ACHN (cell line): ENCODE measurements around the gene SNRNP27.
A peak's percentile ranks its signal among the peaks of the same experiment; 100 is the strongest.
"Not testable (repeated sequence)": the region's sequence is repeated elsewhere in the genome, so short reads cannot be mapped to it uniquely, and the experiment has no call there.

Experiments used
- DNase-seq: peaks from one replicate; pipeline ENCODE4 v3.0.0-alpha.2; 2015
- in situ Hi-C: cut with HindIII; loops from 2 replicates; pipeline ENCODE4 v1.10.0; 2017; ENCODE audit warnings: low sequenced_read_pairs, low pct_ligation_motif_present, low pct_unique_long_range_greater_than_20kb

The SNRNP27 gene

DNA sequence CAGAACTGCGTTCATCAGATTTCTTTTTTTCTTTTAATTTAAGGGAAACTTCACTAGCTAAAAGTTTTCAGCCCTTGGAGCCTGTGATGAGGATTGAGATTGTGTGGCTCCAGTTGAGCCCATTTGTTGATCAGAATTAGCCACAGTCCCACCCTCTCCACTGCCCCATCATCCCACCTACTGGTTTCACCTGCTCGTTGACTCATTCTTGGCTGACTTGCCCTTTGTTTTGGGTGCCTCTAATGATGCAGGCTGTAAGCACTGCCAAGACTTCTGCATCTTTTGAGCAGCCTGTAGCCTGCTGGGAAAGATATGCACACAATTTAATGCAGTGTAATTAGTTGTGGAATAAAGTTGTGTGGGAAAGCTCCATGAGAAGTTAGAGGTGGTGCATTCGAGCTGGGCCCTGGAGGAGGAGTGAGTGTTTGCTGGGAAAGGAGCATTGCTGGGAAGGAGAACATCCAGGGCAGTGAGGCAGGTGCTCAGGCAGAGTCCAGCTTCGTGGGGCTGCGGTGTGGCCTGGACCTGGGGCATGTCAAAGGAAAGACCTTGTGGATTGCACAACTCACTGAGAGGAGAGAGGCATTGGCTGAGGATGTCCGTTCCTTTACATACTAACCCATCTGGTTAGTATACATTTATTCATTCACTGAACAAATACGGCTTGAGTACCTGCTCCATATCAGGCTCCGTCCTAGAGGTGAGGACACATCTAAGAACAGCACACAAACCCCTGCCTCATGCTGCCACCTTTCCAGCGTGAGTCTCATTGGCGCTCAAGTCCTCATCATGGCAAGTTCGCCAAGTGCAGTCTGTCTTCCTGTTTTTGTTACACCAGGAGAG, 49.5 kb downstream of the SNRNP27 start:
- DNase-seq, result no peak
- in situ Hi-C loops, result no loop called here

DNA sequence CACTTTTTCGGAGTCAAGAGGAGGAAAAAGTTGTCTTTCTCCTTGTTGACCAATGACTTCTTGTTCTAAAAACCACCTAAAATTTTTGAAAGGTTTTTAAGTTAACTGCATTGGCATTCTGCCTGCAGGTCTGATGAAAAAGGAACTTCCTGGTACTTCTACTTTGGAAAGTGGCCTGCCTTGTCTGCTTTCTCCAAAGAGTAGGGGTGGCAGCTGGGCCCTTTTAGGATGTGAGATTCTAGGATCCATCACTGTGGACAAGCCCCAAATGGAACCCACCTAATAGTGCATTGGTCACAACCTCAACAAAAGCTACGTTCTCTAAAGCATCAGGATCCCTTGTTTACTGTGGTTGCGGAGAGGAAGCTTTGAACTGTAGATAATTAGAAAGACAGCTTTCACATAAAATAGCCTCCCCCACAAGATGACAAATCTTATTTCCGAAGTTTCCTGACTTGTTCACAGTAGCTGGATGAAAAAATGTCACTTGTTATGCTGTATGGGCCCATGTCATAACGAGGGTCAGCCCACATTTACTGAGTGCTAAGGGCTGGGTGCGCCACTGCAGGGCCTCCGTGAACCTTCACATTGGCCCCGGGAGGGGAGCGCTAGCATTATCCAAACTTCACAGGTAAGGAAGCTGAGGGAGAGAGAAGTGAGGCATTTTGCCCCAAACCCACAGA, 50.2 kb downstream of the SNRNP27 start:
- in situ Hi-C loops, result no loop called here
- DNase-seq, result no peak

DNA sequence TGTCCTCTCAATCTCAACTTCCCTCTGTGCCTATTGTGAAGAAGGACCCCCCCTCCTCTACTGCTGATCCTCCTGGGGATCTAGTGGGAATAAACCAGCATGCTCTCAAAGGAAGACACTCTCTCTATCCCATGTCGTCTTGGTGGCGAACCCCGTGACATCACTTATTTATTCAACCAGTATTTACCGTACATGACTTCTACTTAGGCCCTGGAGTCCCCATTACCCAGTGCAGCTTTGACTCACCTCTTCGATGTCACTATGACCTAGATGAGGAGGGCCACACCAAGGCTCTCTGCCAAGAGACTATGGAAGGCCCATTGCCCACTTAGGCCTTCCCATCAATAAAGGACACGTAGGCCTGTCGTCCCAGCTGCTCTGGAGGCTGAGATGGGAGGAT, 51.0 kb downstream of the SNRNP27 start:
- DNase-seq, result no peak
- in situ Hi-C loops, result no loop called here

DNA sequence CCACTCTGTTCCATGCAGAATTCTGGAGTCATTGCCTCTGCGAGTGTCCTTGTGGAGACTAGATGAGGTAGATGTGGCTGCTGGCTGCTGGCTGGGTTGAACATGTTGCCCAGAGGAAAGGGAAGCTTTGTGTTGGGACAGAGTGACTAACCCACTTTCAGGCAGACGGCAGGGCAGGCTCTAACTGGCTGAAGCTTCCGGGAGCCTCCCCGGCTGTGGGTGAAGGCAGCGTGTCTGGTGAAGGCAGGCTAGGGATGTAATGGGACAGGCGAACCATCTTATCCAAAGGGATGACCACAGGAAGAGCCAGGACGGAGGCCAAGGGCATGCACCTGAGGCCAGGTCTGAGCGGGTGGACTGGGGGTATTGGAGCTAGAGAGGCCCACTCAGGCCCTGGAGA, 51.7 kb downstream of the SNRNP27 start:
- in situ Hi-C loops, result no loop called here

DNA sequence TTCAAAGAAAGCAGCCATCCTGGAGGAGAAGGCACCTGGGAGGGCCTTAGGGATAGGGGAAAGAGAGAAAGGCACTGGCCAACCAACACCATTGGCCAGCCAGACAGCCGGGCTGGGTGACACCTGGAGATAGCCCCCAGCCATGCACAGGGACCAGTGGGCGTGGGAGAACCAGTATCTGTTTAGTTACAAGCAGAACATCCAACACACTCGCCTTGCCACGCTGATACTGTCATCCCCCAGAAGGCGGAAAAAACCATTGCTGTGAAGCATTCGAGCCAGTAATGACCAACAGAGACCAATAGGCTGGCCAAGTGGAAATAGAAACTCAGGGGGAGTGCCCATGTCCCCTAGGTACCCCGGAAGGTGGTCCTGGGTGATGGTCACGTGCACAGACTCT, 52.2 kb downstream of the SNRNP27 start:
- in situ Hi-C loops, result no loop called here
- no peak for DNase-seq

More for the DNA sequence above, 51.7 kb downstream of the SNRNP27 start:
- DNase-seq, result no peak

DNA sequence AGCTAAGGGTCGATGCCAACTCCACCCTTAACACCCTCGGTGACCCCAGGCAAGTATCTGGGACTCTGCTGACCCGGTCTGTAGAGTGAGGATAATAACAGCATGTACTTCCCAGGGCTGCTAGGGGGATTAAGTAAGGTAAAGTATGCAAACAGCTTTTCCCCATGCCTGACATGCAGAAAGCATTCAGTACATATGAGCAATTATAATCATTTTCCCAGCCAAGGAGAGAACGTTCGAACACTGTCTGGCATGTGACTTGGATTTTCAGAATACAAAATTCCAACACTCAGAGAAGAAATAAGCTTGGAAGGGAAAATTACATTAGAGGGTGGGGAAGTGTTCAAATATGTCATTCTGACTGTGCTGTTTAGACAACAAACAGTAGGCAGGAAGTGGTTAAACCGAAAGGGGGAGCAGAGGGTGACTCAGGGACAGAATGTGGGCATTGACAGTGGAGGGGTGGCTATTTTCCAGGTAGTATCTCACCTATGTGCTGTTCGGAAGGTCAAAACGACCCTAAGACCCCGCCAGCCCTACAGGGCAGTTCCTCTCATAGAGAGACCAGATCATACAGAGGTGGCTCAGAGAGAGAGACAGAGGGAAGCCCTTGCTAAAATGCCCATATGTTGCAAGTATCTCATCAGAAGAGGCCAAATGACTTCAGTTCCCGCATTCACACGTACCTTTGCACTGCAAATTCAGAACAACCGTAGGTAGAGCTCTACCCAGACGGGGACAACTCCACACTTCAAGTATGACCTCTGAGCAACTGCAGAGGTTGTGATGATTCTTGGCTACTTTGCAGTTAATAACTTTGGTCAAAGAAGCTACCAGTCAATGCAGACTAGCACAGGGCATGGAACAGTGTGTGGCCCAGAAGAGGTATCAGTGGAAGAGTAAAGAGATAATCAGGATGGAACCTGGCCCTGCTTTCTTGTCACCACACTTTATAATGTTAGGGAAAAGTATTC, 52.9 kb downstream of the SNRNP27 start:
- DNase-seq, result peak; percentile 33

DNA sequence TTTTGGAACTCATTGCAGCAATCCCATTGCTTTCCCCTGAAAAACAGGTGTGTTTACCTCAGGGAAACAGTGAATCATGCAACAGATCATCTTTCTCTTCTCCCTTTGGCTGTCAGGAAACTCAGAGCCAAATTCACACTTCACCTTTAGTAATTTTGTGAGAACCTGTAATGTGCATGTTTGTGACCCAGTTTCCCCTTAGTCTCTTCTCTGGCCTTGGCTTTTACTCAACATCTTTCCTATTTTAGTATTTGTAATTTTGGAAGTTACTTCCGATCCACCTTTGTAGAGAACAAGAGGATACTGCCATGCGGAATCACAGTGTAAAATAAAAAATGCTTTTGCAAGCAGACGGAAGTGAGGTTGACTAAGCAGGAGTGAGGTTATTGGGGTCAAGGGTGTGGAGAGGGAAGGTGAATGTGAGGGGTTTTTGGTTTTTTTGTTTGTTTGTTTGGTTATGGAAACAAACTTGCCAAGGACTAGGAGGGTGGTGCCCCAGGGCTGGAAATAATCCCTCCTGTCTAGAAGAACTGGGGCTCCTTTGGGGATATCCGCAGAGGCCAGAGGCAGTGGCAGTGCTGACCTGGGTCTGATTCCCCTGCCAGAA, 53.7 kb downstream of the SNRNP27 start:
- DNase-seq, result no peak
- in situ Hi-C loops, result no loop called here

More for the DNA sequence above, 52.9 kb downstream of the SNRNP27 start:
- in situ Hi-C loops, result no loop called here

DNA sequence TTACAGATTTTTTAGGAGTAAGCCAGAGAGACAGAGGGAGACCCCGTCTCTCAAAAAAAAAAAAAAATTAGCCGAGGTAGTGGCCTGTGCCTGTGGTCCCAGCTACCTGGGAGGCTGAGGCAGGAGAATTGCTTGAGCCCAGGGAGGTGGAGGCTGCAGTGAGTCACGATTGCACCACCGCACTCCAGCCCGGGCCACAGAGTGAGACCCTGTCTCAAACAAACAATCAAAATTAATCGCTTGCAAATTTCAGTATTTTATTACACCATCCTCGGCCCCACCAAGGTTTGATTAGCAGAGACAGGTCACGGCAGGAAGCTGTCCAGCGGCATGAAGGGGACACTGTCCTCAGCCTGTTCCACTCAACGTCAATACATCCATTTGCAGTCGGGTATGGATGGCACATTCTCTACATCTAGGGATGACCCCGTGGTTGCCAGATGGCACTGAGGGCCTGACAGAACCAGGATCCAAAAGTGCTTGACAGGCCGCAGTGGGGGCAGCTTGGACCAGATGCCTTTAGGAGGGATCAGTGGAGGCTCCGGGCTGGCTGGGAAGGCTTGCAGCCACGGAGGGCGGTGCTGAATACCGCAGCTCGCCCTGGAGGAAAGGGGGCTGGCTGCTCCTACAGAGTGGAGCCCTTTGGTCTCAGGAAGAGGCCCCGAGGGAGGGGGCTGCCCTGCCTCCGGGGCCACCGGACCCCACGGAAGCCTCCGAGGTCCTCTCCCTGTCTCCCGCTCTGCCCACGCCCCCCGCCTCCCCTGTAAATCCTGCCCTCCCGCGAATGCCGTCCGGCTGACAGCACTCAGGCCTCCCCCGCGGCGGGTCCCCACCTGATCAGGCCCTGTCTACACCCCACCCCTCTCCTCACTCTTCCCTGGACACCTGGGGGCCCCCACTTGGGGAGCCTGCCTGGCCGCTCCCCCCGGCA, 54.5 kb downstream of the SNRNP27 start:
- no peak for DNase-seq

DNA sequence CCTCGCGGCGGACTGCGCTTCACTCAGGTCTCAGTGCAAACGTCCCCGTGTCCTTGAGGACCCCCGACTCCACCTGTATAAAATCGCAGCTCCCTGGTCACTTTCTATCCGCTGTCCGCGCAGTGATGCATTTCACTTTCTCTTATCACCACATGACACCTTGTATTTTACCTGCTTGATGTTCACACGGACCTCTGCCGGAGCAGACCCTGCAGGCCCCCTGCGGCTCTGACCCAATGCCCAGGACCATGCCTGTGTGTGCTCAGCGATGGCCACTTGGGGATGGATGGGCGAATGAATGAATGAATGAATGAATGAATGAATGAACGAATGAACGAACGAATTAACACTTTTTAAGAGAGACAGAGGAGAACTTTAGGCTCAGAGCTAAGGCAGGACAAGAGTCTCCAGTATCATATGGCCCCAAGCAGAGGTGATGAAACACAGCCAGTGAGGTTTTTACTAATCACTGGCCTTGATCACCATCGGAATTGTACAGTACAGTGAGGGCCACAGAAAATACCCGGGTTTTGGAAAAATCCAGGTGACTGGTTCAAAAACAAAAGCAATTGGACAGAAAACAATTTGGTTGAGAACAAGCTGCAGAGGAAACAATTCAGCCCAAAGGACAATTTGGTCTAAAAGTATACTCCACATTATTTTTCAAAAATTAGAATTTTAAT, 55.3 kb downstream of the SNRNP27 start:
- no peak for DNase-seq
- in situ Hi-C loops, result no loop called here

More for the DNA sequence above, 54.5 kb downstream of the SNRNP27 start:
- in situ Hi-C loops, result no loop called here

DNA sequence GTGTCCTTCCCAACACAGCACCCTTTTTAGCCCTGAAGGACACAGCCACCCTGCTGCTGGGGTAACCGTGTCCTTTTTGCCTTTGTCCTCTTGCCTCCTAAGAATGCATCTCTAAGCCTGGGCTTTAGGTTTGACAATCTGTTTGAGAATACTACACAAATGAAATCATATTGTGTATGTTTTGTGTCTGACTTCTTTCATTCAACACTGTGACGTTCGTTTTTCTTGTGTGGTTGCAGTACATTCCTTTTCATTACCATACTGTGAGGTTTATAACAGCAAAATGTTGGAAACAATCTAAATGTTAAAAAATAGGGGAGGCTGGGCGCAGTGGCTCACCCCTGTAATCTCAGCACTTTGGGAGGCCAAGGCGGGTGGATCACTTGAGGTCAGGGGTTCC, 56.5 kb downstream of the SNRNP27 start:
- in situ Hi-C loops, result no loop called here
- no peak for DNase-seq

DNA sequence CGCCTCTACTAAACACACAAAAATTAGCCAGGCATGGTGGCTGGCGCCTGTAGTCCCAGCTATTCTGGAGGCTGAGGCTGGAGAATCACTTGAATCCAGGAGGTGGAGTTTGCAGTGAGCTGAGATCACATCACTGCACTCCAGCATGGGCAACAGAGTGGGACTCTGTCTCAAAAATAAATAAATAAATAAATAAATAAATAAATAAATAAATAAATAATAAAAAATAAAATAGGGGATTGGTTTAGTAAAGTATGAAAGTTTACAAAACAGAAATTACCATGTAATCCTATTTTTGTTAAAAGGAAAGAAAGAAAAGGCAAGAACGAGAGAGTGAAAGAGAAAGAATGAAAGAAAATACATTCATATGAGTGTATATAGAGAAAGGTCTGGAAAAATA, 56.9 kb downstream of the SNRNP27 start:
- DNase-seq, in situ Hi-C loops: not testable (repeated sequence)

DNA sequence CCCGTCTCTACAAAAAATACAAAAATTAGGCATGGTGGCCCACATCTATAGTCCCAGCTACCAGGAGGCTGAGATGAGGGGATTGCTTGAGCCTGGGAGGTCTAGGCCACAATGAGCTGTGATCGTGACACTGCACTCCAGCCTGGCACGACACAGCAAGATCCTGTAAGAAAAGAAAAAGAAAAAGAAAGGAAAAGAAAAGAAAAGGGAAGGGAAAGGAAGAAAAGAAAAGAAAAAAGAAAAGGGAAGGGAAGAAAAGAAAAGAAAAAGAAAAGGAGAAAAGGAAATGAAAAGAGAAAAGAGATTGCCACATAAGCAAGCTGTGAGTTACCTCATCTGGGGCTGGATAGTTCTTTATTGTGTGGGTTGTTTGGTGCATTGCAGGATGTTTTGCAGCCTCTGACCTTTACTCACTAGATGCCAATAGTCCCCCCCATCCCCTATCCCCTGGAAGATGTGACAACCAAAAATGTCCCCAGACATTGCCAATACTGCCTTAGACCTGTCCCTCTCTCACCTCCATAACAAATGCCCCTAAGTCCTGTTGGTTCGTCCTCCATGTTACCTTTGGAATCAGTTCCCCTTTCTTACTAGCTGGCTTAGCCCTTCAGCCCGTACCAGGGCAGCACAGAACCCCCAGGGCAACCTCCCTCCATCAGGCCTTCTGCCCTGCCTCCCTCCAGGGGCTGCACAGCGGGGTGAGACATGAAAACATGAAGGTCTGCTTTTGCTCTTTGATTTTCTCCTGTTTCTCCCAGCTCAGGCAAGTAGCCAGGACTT, 58.8 kb downstream of the SNRNP27 start:
- DNase-seq, result no peak
- in situ Hi-C loops, result no loop called here

DNA sequence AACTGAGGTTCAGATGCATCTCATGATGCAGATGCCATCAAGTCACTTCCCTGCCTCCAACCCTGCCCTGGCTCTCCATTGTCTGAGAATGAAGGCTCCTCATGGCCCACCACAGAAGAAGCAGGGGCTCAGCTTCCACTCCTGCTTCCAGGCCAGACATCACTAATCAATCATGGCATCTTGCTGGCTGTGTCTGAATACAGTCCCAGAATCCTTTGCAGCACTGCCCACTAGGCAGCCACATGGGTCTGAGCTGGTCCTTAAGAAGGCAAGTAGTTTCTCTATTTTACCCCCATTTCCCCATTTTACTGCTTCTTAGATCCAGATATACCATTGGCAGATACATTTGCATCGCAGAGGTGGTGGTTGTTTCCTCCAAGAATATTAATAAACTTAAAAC, 60.3 kb downstream of the SNRNP27 start:
- no peak for DNase-seq
- in situ Hi-C loops, result no loop called here
